ENCODE measurements around the gene GCC2.

DNA sequence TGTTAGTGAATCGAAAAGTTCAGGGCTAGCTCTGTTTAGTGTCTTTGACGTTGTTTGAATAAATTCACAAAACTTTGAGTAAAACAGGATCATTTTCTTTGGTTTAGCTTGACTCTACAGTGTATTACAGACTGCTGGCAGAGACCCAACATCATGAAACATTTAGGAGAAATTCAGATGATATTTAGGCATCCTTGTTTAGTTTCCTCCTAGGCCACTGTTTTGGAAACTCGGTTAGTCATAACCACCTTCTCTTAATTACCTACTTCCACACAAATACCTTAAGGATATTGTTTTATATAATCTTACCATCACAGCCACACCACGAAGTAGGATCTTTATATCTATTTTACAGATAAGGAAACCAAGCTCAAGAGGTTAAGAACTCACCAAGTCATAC is 93.1 kb downstream of the GCC2 start:
- TF ChIP-seq TAF1 (IDR thresholded peaks at IDR 0.05; ENCODE audit: borderline replicate concordance, insufficient read depth, low read length) (no peak), POLR2AphosphoS5 (IDR thresholded peaks at IDR 0.05; ENCODE audit: low read depth, low read length) (no peak)
- TF ChIP-seq, protein P1, sequence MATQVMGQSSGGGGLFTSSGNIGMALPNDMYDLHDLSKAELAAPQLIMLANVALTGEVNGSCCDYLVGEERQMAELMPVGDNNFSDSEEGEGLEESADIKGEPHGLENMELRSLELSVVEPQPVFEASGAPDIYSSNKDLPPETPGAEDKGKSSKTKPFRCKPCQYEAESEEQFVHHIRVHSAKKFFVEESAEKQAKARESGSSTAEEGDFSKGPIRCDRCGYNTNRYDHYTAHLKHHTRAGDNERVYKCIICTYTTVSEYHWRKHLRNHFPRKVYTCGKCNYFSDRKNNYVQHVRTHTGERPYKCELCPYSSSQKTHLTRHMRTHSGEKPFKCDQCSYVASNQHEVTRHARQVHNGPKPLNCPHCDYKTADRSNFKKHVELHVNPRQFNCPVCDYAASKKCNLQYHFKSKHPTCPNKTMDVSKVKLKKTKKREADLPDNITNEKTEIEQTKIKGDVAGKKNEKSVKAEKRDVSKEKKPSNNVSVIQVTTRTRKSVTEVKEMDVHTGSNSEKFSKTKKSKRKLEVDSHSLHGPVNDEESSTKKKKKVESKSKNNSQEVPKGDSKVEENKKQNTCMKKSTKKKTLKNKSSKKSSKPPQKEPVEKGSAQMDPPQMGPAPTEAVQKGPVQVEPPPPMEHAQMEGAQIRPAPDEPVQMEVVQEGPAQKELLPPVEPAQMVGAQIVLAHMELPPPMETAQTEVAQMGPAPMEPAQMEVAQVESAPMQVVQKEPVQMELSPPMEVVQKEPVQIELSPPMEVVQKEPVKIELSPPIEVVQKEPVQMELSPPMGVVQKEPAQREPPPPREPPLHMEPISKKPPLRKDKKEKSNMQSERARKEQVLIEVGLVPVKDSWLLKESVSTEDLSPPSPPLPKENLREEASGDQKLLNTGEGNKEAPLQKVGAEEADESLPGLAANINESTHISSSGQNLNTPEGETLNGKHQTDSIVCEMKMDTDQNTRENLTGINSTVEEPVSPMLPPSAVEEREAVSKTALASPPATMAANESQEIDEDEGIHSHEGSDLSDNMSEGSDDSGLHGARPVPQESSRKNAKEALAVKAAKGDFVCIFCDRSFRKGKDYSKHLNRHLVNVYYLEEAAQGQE (IDR thresholded peaks at IDR 0.05; ENCODE audit: insufficient read depth in 1 of 2, low read depth in 2 of 2, low read length in 2 of 2) = no peak
